ENCODE measurements around the gene SPATA6.

The SPATA6 gene

GRCh38 chr1:48415050-48415449, 57.0 kb downstream of the SPATA6 start:
- Histone ChIP-seq H3K9me2 (ENCODE audit: low read depth, low read length) (no peaks in the 10 kb centered on the region), H3K27me3 (ENCODE audit: insufficient read depth, low read length) (no peaks in the 10 kb centered on the region), H3K79me2 (ENCODE audit: insufficient read depth, low read length) (no peaks in the 10 kb centered on the region), H3K4me2 (ENCODE audit: low read length) (no peak overlapping the region), H3F3A (ENCODE audit: insufficient read depth, low read length) (no peaks in the 10 kb centered on the region), H3K4me1 (ENCODE audit: insufficient read depth, low read length, severe bottlenecking) (no peaks in the 10 kb centered on the region), H3K27ac (ENCODE audit: low read depth, low read length, poor library complexity, severe bottlenecking) (no peak overlapping the region), H2AFZ (ENCODE audit: low read length) (no peak overlapping the region), H3K9ac (ENCODE audit: low read length) (no peak overlapping the region), H4K20me1 (ENCODE audit: insufficient read depth, low read length) (no peaks in the 10 kb centered on the region), H3K4me3 (ENCODE audit: low read depth, low read length, poor library complexity, severe bottlenecking) (no peak overlapping the region), H3K36me3 (ENCODE audit: insufficient read depth, low read length) (no peaks in the 10 kb centered on the region), H3K9me3 (ENCODE audit: low read length) (no peaks in the 10 kb centered on the region)
- TF ChIP-seq EZH2 (IDR thresholded peaks at IDR 0.05; ENCODE audit: borderline replicate concordance, low read length) (no peak), CTCF (IDR thresholded peaks at IDR 0.05; ENCODE audit: low read length) (no peak)

GRCh38 chr1:48414264-48414663, 57.7 kb downstream of the SPATA6 start:
- Histone ChIP-seq H3K9ac (ENCODE audit: low read length) (no peak overlapping the region), H4K20me1 (ENCODE audit: insufficient read depth, low read length) (no peaks in the 10 kb centered on the region), H3F3A (ENCODE audit: insufficient read depth, low read length) (no peaks in the 10 kb centered on the region), H3K4me2 (ENCODE audit: low read length) (no peak overlapping the region), H3K9me2 (ENCODE audit: low read depth, low read length) (no peaks in the 10 kb centered on the region), H3K79me2 (ENCODE audit: insufficient read depth, low read length) (no peaks in the 10 kb centered on the region), H3K4me1 (ENCODE audit: insufficient read depth, low read length, severe bottlenecking) (no peaks in the 10 kb centered on the region), H3K4me3 (ENCODE audit: low read depth, low read length, poor library complexity, severe bottlenecking) (no peak overlapping the region), H3K27ac (ENCODE audit: low read depth, low read length, poor library complexity, severe bottlenecking) (no peak overlapping the region), H3K9me3 (ENCODE audit: low read length) (no peaks in the 10 kb centered on the region), H3K27me3 (ENCODE audit: insufficient read depth, low read length) (no peaks in the 10 kb centered on the region), H3K36me3 (ENCODE audit: insufficient read depth, low read length) (no peaks in the 10 kb centered on the region), H2AFZ (ENCODE audit: low read length) (no peak overlapping the region)
- TF ChIP-seq EZH2 (IDR thresholded peaks at IDR 0.05; ENCODE audit: borderline replicate concordance, low read length), result no peak

GRCh38 chr1:48405940-48406339, 66.1 kb downstream of the SPATA6 start:
- Histone ChIP-seq H3K4me1 (ENCODE audit: insufficient read depth, low read length, severe bottlenecking) (no peaks in the 10 kb centered on the region), H3K9me2 (ENCODE audit: low read depth, low read length) (no peaks in the 10 kb centered on the region), H3K9ac (ENCODE audit: low read length) (no peak overlapping the region), H3K27ac (ENCODE audit: low read depth, low read length, poor library complexity, severe bottlenecking) (no peak overlapping the region), H3K36me3 (ENCODE audit: insufficient read depth, low read length) (no peaks in the 10 kb centered on the region), H4K20me1 (ENCODE audit: insufficient read depth, low read length) (no peaks in the 10 kb centered on the region), H3K4me2 (ENCODE audit: low read length) (no peak overlapping the region), H3K27me3 (ENCODE audit: insufficient read depth, low read length) (no peaks in the 10 kb centered on the region), H2AFZ (ENCODE audit: low read length) (no peak overlapping the region), H3K79me2 (ENCODE audit: insufficient read depth, low read length) (no peaks in the 10 kb centered on the region), H3K4me3 (ENCODE audit: low read depth, low read length, poor library complexity, severe bottlenecking) (no peak overlapping the region), H3F3A (ENCODE audit: insufficient read depth, low read length) (no peaks in the 10 kb centered on the region), H3K9me3 (ENCODE audit: low read length) (no peaks in the 10 kb centered on the region)
- TF ChIP-seq CTCF (IDR thresholded peaks at IDR 0.05; ENCODE audit: low read length) (no peak), EZH2 (IDR thresholded peaks at IDR 0.05; ENCODE audit: borderline replicate concordance, low read length) (no peak)

- H3K4me3 ChIP-seq (ENCODE audit: low read depth, low read length, poor library complexity, severe bottlenecking), result no peak overlapping the region
- no peak overlapping the region for H3K4me2 ChIP-seq (ENCODE audit: low read length)
- H2AFZ ChIP-seq (ENCODE audit: low read length), result no peak overlapping the region
- H3K27me3 ChIP-seq (ENCODE audit: insufficient read depth, low read length), result no peaks in the 10 kb centered on the region
- H3K27ac ChIP-seq (ENCODE audit: low read depth, low read length, poor library complexity, severe bottlenecking), result no peak overlapping the region
- no peaks in the 10 kb centered on the region for H3K36me3 ChIP-seq (ENCODE audit: insufficient read depth, low read length)
- H3K9ac ChIP-seq (ENCODE audit: low read length), result no peak overlapping the region
- no peaks in the 10 kb centered on the region for H4K20me1 ChIP-seq (ENCODE audit: insufficient read depth, low read length)
- no peaks in the 10 kb centered on the region for H3F3A ChIP-seq (ENCODE audit: insufficient read depth, low read length)
- no peaks in the 10 kb centered on the region for H3K79me2 ChIP-seq (ENCODE audit: insufficient read depth, low read length)
- no peaks in the 10 kb centered on the region for H3K9me3 ChIP-seq (ENCODE audit: low read length)
- no peaks in the 10 kb centered on the region for H3K4me1 ChIP-seq (ENCODE audit: insufficient read depth, low read length, severe bottlenecking)
- TF ChIP-seq CTCF (IDR thresholded peaks at IDR 0.05; ENCODE audit: low read length) (no peak), EZH2 (IDR thresholded peaks at IDR 0.05; ENCODE audit: borderline replicate concordance, low read length) (no peak)
- H3K9me2 ChIP-seq (ENCODE audit: low read depth, low read length), result no peaks in the 10 kb centered on the region
These were observed 66.6 kb downstream of the SPATA6 start for GRCh38 chr1:48405400-48405799.

Measured in OCI-LY1 (cell line).